ENCODE measurements around the gene LRFN4.

DNA sequence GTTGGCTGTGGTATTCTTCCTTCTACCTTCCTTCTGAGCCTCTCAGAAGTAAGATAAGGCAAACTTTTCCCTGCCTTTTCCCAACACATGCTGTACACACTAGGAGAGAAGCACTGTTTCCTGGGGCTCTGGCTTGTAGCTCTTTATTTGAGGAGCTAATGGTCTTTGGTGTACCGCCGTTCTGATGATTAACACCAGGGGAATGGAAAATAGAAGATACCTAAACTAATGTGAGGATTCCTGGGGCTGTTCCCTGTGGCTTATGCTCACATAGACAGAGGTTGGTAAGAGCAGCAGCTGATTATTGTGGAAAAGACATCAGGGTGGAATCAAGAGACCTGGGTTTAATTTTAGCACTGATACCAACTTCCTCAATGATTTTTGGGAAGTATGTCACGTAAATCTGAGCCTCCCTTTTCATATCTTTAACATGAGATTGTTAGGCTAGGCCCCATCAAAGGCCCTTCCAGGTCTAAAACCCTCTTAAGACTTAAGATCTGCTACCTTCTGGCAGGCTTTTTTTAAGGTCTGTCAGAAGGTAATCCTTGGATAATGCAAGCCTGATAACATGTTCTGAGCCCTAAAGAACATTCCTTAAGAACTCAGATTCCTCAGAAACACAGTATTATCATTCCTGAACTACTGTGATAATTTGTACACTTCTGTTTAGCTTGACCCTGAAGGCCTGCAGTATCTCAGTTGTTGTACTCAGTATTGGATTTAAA, 38.5 kb upstream of the LRFN4 start:
- TF ChIP-seq PHF21A (CRISPR knock-in tag; IDR thresholded peaks at IDR 0.05): no peak
- TF ChIP-seq, protein P1, sequence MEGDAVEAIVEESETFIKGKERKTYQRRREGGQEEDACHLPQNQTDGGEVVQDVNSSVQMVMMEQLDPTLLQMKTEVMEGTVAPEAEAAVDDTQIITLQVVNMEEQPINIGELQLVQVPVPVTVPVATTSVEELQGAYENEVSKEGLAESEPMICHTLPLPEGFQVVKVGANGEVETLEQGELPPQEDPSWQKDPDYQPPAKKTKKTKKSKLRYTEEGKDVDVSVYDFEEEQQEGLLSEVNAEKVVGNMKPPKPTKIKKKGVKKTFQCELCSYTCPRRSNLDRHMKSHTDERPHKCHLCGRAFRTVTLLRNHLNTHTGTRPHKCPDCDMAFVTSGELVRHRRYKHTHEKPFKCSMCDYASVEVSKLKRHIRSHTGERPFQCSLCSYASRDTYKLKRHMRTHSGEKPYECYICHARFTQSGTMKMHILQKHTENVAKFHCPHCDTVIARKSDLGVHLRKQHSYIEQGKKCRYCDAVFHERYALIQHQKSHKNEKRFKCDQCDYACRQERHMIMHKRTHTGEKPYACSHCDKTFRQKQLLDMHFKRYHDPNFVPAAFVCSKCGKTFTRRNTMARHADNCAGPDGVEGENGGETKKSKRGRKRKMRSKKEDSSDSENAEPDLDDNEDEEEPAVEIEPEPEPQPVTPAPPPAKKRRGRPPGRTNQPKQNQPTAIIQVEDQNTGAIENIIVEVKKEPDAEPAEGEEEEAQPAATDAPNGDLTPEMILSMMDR (CRISPR knock-in tag; IDR thresholded peaks at IDR 0.05): no peak
- no peak for TF ChIP-seq RBAK (CRISPR knock-in tag; IDR thresholded peaks at IDR 0.05)
- no peak for TF ChIP-seq EP300 (IDR thresholded peaks at IDR 0.05; ENCODE audit: low read depth in 2 of 2, low read length in 2 of 2)
- TF ChIP-seq EP300 (CRISPR knock-in tag; IDR thresholded peaks at IDR 0.05; ENCODE audit: borderline replicate concordance): no peak
- TF ChIP-seq ZSCAN21 (CRISPR knock-in tag; IDR thresholded peaks at IDR 0.05; ENCODE audit: borderline replicate concordance): no peak
- no peak for TF ChIP-seq GTF2F1 (IDR thresholded peaks at IDR 0.05; ENCODE audit: low read length)
- no peak for TF ChIP-seq GATAD1 (CRISPR knock-in tag; IDR thresholded peaks at IDR 0.05)
- no peak for TF ChIP-seq GZF1 (CRISPR knock-in tag; IDR thresholded peaks at IDR 0.05)
- TF ChIP-seq ZNF7 (CRISPR knock-in tag; IDR thresholded peaks at IDR 0.05): no peak
- TF ChIP-seq RFX5 (IDR thresholded peaks at IDR 0.05; ENCODE audit: low read depth, low read length): no peak
- TF ChIP-seq ZBTB7A (CRISPR knock-in tag; IDR thresholded peaks at IDR 0.05): no peak
- TF ChIP-seq FLYWCH1 (CRISPR knock-in tag; IDR thresholded peaks at IDR 0.05): no peak
- TF ChIP-seq, protein P2, sequence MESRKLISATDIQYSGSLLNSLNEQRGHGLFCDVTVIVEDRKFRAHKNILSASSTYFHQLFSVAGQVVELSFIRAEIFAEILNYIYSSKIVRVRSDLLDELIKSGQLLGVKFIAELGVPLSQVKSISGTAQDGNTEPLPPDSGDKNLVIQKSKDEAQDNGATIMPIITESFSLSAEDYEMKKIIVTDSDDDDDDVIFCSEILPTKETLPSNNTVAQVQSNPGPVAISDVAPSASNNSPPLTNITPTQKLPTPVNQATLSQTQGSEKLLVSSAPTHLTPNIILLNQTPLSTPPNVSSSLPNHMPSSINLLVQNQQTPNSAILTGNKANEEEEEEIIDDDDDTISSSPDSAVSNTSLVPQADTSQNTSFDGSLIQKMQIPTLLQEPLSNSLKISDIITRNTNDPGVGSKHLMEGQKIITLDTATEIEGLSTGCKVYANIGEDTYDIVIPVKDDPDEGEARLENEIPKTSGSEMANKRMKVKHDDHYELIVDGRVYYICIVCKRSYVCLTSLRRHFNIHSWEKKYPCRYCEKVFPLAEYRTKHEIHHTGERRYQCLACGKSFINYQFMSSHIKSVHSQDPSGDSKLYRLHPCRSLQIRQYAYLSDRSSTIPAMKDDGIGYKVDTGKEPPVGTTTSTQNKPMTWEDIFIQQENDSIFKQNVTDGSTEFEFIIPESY (CRISPR knock-in tag; IDR thresholded peaks at IDR 0.05): no peak
